GM12801 (cell line): ENCODE results near the gene HOXA4.

Experiments
- TF ChIP-seq, protein P1 (sequence below): IDR thresholded peaks from one replicate; pipeline ENCODE4 v1.5.1; 2011; ENCODE audit warnings: control low read depth; ENCODE audit not compliant: insufficient read length; ENCODE audit errors: extremely low read depth

HOXA4 gene

GRCh38 chr7:27158436-27159265 is 28.1 kb upstream of the HOXA4 start:
- TF ChIP-seq, protein P1, sequence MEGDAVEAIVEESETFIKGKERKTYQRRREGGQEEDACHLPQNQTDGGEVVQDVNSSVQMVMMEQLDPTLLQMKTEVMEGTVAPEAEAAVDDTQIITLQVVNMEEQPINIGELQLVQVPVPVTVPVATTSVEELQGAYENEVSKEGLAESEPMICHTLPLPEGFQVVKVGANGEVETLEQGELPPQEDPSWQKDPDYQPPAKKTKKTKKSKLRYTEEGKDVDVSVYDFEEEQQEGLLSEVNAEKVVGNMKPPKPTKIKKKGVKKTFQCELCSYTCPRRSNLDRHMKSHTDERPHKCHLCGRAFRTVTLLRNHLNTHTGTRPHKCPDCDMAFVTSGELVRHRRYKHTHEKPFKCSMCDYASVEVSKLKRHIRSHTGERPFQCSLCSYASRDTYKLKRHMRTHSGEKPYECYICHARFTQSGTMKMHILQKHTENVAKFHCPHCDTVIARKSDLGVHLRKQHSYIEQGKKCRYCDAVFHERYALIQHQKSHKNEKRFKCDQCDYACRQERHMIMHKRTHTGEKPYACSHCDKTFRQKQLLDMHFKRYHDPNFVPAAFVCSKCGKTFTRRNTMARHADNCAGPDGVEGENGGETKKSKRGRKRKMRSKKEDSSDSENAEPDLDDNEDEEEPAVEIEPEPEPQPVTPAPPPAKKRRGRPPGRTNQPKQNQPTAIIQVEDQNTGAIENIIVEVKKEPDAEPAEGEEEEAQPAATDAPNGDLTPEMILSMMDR = no peak

DNA sequence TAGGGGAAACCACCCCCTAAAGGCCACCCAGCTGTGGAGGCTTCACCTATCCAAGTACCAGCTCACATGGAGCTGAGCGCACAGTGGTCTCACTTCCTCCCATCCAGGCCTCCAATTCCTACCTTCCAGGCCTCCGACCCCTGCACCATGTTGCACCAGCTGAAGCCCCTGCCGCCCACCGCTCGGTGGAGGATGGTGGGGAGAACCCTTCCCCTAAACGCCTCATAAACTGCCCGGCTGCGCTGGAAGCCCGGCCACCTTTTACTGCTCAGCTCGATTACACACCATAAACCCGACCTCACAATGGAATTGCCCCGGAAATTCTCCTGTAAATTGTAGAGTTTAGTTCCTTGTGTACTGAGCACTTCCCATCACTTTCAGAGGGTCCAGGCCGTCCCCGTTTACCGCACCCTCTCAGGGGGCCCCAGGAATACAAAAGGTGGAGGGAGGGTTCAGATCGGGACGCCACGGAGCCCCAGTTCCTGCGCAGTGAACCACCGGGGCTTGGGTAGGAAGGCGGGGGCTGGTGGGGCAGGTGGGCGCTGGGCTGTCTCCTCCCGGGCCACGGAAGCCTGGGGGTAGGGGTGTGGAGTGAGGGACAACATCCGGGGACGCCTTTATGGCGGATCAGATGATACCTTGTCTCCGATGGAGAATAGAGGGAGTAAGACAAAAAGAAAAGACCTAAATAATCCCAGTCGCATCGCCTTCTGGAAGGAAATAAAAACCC is 27.3 kb upstream of the HOXA4 start:
- TF ChIP-seq, protein P1 = no peak

DNA sequence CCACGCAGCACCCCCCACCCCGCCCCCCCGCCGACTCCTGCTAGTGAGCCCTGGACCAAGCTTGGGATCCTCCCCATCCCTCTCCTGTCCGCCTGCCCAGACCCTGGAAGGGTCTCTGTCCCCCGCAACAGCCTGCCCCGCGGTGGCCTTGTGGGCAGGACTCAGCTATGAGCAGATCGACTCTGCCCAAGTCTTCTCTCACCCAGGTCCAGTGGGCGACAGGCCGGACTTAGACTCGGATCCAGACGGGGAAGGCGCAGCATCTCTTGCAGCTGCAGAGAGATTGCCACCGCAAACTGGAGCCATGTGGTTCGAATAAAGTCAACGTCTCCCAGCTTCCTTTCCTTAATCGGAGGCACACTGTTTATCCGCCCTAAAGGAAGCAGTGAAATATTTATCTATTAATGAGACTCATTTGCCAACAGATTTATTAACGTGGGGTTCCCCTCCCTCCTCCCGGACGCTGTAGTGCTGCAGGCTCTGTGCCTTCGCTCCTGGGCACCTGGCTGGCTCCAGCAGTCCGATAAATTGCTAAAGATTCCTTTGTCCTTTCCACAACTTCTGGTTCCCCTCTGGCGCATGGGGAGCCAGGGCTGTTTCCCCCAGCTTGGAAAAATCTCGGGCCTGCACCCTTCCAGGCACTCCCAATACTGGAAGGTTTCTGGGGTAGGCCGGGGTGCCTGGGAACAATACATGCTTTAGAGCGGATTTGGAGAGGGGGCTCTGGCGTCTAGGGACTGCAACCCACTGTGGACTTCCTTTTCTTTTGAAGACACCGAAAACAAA is 26.6 kb upstream of the HOXA4 start:
- TF ChIP-seq, protein P1 = no peak

DNA sequence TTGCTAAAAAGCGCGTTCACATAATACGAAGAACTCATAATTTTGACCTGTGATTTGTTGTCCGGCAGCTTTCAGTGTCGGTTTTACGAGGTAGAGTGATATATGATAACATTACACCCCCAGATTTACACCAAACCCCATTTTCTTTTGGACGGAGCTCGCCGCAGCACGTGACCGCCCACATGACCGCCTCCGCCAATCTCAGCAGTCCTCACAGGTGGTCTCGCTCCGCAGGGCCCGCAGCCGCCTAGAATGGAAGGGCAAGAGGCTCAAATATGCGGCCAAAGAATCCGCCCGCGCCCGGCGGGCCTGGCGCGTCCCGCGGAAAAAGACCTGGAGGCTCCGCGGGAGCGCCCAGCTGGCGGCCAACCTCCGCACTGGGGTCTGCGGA is 25.9 kb upstream of the HOXA4 start, which contains the start of gene HOXA7:
Gene HOXA7, minus strand, starts transcription at position 168 of the 391 bp plus-strand sequence. Its CDS starts 130 bp downstream, at position 38.
- TF ChIP-seq, protein P1 = no peak

DNA sequence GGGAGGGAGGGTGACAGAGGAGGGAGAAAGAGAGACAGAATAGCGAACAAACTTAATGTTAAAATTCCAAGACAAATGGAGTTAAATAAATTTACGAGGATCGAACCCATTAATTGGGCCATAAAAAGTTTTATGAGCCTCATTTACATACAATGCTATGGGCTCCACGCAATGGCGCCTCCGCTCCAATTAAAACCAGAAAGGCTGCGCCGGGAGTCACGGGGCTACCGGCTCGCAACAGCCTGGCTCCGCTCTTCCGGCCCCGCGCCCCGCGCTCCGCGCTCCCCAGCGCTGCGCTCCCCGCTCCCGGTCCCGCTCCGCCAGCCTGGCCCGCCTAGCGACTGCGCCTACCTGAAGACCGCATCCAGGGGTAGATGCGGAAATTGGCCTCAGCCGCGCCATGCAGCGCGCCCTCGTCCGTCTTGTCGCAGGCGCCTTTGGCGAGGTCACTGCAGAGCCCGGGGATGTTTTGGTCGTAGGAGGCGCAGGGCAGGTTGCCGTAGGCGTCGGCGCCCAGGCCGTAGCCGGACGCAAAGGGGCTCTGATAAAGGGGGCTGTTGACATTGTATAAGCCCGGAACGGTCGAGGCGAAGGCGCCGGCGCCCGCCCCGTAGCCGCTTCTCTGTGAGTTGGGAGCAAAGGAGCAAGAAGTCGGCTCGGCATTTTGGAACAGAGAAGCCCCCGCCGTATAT is 25.4 kb upstream of the HOXA4 start:
- TF ChIP-seq, protein P1 = no peak

DNA sequence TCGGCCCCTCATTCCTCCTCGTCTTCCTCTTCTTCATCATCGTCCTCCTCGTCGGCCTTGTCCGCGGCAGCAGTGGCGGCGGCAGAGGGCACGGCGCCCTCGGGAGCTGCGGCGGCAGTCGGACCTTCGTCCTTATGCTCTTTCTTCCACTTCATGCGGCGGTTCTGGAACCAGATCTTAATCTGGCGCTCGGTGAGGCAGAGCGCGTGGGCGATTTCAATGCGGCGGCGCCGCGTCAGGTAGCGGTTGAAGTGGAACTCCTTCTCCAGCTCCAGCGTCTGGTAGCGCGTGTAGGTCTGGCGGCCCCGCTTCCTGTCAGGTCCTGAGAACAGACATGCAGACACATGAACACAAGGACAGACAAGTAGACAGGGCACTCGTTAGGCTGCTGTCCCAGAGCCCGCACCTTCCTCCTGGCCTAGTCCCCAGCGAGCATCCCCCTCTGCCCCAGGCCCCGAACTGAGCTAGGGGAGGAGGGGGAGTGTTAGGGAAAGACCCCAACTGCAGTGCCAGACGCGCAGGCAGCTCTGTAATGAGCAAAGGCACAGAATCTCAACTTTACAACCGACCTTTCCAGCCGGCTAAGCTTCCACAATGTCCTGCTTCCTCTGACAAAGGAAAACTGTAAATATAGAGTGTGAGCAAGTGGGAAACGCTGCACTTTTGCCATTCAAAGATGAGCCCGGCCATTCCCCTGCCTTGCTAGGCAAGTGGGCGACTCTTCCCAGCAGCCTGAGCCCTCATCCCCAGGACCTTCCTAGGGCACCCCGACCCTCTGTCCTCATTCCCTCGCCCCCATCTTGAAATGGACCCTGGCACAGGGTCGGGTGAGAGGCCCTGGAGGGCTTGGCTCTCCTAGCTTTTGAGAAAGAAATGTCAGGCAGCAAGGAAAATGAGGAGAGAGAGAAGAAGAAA is 24.6 kb upstream of the HOXA4 start:
- TF ChIP-seq, protein P1 = no peak
